DMS79 (cell line): ENCODE results near the gene PFKFB3.

Experiments
- DNase-seq: peaks from one replicate; lab custom pipeline; 2025; lab: John Stamatoyannopoulos, UW

The PFKFB3 gene

DNA sequence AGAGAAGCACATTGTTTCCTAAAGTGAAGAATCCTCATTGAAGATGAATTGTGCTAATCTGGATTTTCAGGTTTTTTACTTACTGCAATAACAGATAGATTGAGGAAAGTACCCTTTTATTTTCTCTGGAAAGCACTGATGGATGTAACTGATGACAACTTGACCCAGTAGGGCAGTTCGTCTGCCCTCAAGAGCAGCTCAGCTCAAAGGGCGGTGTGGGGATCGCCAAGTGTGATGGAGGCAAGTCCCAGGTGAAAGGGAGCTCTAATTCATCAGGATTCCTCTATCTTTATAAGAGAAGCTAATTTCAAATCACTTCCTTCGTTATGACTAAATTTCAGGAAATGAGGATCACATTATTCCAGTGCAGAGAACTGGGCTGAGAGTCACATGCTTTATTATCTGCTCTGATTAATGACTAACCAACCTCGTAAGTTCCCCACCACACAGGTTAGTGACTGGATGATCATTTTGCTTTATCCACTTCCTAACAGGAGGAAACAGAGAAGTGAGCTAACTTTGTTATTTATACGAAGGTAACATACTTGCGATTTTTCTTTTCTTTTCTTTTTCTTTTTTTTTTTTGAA is 98.8 kb downstream of the PFKFB3 start:
- no peak for DNase-seq
